Esophagus squamous epithelium (tissue), 5 donors: ENCODE results near the gene PLEKHA6. TPM values are rescaled to one million over a fixed set of nuclear protein-coding genes. Genes with fewer than 3 reads are reported as not detected.

Experiments
- DNase-seq: peaks from one replicate; lab custom pipeline; 2025; lab: John Stamatoyannopoulos, UW
- H3K27ac ChIP-seq, 4 donors: fragments of 200-600 bp; sonication (generic); one replicate each; pipeline ENCODE4 v1.5.1; 2016 to 2019; ENCODE audit warnings: mild to moderate bottlenecking in 1 of 4
- H3K27me3 ChIP-seq, 4 donors: fragments of 200-600 bp; sonication (generic); 1 replicate in 3 of 4; 2 replicates in 1 of 4; pipeline versions ENCODE4 v1.5.1 to v1.6.0; 2017 to 2021; ENCODE audit warnings: antibody characterized with exemption in 1 of 4
- H3K36me3 ChIP-seq, 3 donors: fragments of 200-600 bp; sonication (generic); one replicate each; pipeline ENCODE4 v1.5.1; 2016 to 2019
- H3K4me1 ChIP-seq, 3 donors: fragments of 200-600 bp; sonication (generic); one replicate each; pipeline ENCODE4 v1.5.1; 2017 to 2019
- H3K4me3 ChIP-seq, 4 donors: fragments of 200-600 bp; sonication (generic); 1 replicate in 3 of 4; 2 replicates in 1 of 4; pipeline ENCODE4 v1.5.1; 2016 to 2019; ENCODE audit warnings: mild to moderate bottlenecking in 2 of 4, moderate library complexity in 1 of 4
- H3K9me3 ChIP-seq, 3 donors: fragments of 200-600 bp; sonication (generic); one replicate each; pipeline ENCODE4 v1.5.1; 2016 to 2019
- CTCF ChIP-seq, 6 experiments: fragments of 450-650 bp in 4 of 6; fragments of 200-600 bp in 2 of 6; sonication (generic) in 2 of 6; IDR thresholded peaks; one replicate each; pipeline ENCODE4 v1.5.1; 2016 to 2019; ENCODE audit warnings: antibody characterized with exemption in 6 of 6, mild to moderate bottlenecking in 4 of 6, moderate library complexity in 4 of 6
- POLR2A ChIP-seq, 4 donors: fragments of 450-650 bp; IDR thresholded peaks; one replicate each; pipeline ENCODE4 v1.6.1; 2017; ENCODE audit warnings: antibody characterized with exemption in 4 of 4, mild to moderate bottlenecking in 4 of 4, moderate library complexity in 3 of 4
- WGBS, 2 donors: methylation state at CpG; one replicate each; pipeline ENCODE4 v1.1.5; 2018; 5-methylcytosine and 5-hydroxymethylcytosine counted together
- intact Hi-C: fragments of 100-400 bp; cut with DNase I; formaldehyde crosslinking; loops from one replicate; pipeline ENCODE4 v1.15.0; 2022
- total RNA-seq, 4 donors: library from RNA; depleted of rRNA; stranded (reverse); fragments of >200 nt; gene quantifications; one replicate each; pipeline ENCODE4 v1.1.0, GENCODE V29; 2016
- donor health status: DM: yes; HTN: yes; CAD: no.

The PLEKHA6 gene
- total RNA-seq, 4 donors from 2014 or later = 7.4 to 40.6 (median 18.3) TPM

DNA sequence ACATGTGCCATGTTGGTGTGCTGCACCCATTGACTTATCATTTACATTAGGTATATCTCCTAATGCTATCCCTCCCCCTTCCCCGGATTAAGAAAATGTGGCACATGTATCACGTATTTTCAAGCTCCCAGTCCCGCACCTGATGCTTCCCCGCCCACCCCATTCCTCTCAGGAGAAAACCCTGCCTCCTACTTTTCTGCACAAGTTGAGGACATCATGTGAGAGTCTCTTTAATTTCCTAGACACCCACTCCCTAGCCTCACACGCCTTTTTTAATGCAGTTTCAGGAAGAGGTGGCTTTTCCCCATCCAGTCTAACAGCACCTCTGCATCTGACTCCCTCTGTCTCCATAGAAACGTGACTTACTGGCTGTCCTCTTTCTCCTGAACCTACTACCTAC is 87.8 kb downstream of the PLEKHA6 start:
- Histone ChIP-seq H3K9me3 (no peaks in the 10 kb centered on the region), H3K4me3 (no peak overlapping the region), H3K27ac (no peak overlapping the region), H3K4me1 (peaks cover 0 to 21% (median 0%) of the 10 kb centered on the region in 3 donors), H3K27me3 (peaks cover 0 to 19% (median 0%) of the 10 kb centered on the region in 4 donors), H3K36me3 (peaks cover 0 to 36% (median 0%) of the 10 kb centered on the region in 3 donors)
- TF ChIP-seq POLR2A (IDR thresholded peaks at IDR 0.05) = no peak
- TF ChIP-seq CTCF (IDR thresholded peaks at IDR 0.05) = no peak
- WGBS, 2 donors = 73 to 80% methylated on average over 6 of the region's 6 CpGs
- intact Hi-C loops = no loop called here
- no peak for DNase-seq

DNA sequence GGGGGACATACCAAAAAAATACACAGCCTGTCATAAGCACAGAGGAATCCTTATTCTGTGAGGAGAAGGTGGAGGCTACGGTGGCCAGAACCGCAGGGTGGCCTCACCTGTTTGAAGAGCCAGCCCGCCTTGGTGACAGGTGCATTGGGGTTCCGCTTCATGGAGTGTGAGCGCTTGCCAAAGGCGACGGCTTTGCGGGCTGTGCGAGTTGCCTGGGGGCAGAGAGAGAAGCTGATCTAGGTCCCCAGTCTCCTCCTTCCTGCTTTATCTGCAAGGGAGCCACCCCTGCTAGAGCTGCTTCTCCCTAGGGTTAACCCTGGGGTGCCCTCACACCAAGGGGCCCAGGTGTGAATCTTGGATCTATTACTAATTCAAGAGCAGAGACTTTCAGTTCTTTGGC is 91.6 kb downstream of the PLEKHA6 start:
- H3K4me3 ChIP-seq = no peak overlapping the region
- peaks cover 0 to 6% (median 0%) of the 10 kb centered on the region in 3 donors for H3K4me1 ChIP-seq
- 54 to 72% methylated on average over 7 to 9 of the region's 9 CpGs for WGBS, 2 donors
- peaks cover 0 to 48% (median 0%) of the 10 kb centered on the region in 3 donors for H3K36me3 ChIP-seq
- H3K9me3 ChIP-seq = no peaks in the 10 kb centered on the region
- H3K27ac ChIP-seq = no peak overlapping the region
- H3K27me3 ChIP-seq = no peaks in the 10 kb centered on the region
- no peak for DNase-seq
- intact Hi-C loops = no loop called here
- TF ChIP-seq POLR2A (IDR thresholded peaks at IDR 0.05) (no peak), CTCF (IDR thresholded peaks at IDR 0.05) (no peak)

- Histone ChIP-seq H3K27ac (no peak overlapping the region), H3K4me1 (peaks cover 0 to 6% (median 0%) of the 10 kb centered on the region in 3 donors), H3K36me3 (peaks cover 0 to 53% (median 0%) of the 10 kb centered on the region in 3 donors), H3K4me3 (no peak overlapping the region), H3K9me3 (no peaks in the 10 kb centered on the region), H3K27me3 (no peaks in the 10 kb centered on the region)
- WGBS, 2 donors = 68 to 80% methylated on average over 6 to 8 of the region's 9 CpGs
- no peak for TF ChIP-seq CTCF (IDR thresholded peaks at IDR 0.05)
- TF ChIP-seq POLR2A (IDR thresholded peaks at IDR 0.05) = no peak
- no peak for DNase-seq
- intact Hi-C loops = no loop called here
Observed at GRCh38 chr1:204267191-204267601, 92.5 kb downstream of the PLEKHA6 start.

DNA sequence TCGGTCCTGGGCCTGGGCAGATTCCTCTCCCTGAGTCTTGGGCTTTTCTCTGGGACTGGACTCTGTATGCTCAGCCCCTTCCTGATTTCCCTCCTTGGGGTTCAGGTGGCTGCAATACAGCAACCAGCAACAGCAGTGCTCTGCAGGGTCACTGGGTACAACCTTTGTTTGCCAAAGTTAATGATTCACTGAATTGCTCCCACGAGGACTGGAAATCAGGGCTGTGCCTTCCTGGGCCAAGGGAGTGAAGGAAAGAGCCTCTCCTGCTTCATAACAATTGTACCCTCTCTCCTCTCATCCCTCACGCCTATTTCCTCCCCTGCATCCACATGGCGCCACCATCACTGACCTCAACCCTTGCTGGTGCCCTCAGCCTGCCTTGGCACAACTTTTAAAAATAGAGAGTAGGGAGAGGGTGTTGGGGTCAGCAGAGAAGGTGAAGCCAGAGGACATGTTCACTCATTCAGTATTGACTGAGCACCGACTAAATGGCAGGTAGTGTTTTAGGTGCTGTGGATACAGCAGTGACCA is 93.2 kb downstream of the PLEKHA6 start:
- no peak overlapping the region for H3K27ac ChIP-seq
- peaks cover 0 to 6% (median 0%) of the 10 kb centered on the region in 3 donors for H3K4me1 ChIP-seq
- peaks cover 0 to 52% (median 0%) of the 10 kb centered on the region in 3 donors for H3K36me3 ChIP-seq
- H3K4me3 ChIP-seq = no peak overlapping the region
- 64 to 69% methylated on average over 4 to 5 of the region's 5 CpGs for WGBS, 2 donors
- intact Hi-C loops = no loop called here
- TF ChIP-seq POLR2A (IDR thresholded peaks at IDR 0.05) = no peak
- TF ChIP-seq CTCF (IDR thresholded peaks at IDR 0.05) = no peak
- DNase-seq = no peak
- no peaks in the 10 kb centered on the region for H3K27me3 ChIP-seq
- no peaks in the 10 kb centered on the region for H3K9me3 ChIP-seq

- WGBS, 2 donors = 83% methylated on average over 2 of the region's 2 CpGs; no CpG with 5 or more reads in 1 of the 2 donors
- no peak for DNase-seq
- no peaks in the 10 kb centered on the region for H3K9me3 ChIP-seq
- no peaks in the 10 kb centered on the region for H3K27me3 ChIP-seq
- TF ChIP-seq CTCF (IDR thresholded peaks at IDR 0.05) (no peak), POLR2A (IDR thresholded peaks at IDR 0.05) (no peak)
- intact Hi-C loops = no loop called here
- peaks cover 0 to 6% (median 0%) of the 10 kb centered on the region in 3 donors for H3K4me1 ChIP-seq
- no peak overlapping the region for H3K4me3 ChIP-seq
- no peak overlapping the region for H3K27ac ChIP-seq
- peaks cover 0 to 55% (median 0%) of the 10 kb centered on the region in 3 donors for H3K36me3 ChIP-seq
Observed at GRCh38 chr1:204265665-204266064, 94.1 kb downstream of the PLEKHA6 start.
